Fibroblast of peridontal ligament (primary cell): Measurements from ENCODE around the gene PLIN3.
"Not testable (repeated sequence)": the region's sequence is repeated elsewhere in the genome, so short reads cannot be mapped to it uniquely, and the experiment has no call there.

Experiments used
- DNase-seq: peaks from one replicate; pipeline ENCODE4 v3.0.0-alpha.2; 2010; ENCODE audit errors: extremely low read depth

PLIN3 gene

GRCh38 chr19:4847190-4847973 lies 20.1 kb downstream of the PLIN3 start:
- no peak for DNase-seq

GRCh38 chr19:4845975-4846374 lies 21.5 kb downstream of the PLIN3 start:
- peak; percentile 54 for DNase-seq

- peak; percentile 56 for DNase-seq
Measured at GRCh38 chr19:4844348-4845179, 22.9 kb downstream of the PLIN3 start.

- DNase-seq, result no peak
Measured at GRCh38 chr19:4843647-4843965, 23.9 kb downstream of the PLIN3 start.

GRCh38 chr19:4839192-4839591 lies 28.3 kb downstream of the PLIN3 start:
- DNase-seq, result no peak

- DNase-seq, result no peak
Measured at GRCh38 chr19:4832776-4833175, 34.7 kb downstream of the PLIN3 start.

GRCh38 chr19:4831979-4832340 lies 35.5 kb downstream of the PLIN3 start:
- DNase-seq, result not testable (repeated sequence)

- DNase-seq, result peak; percentile 53
Measured at GRCh38 chr19:4831304-4831978, 36.0 kb downstream of the PLIN3 start, which contains the start of gene TICAM1. Gene TICAM1, minus strand, starts transcription at chr19:4831712. Its CDS starts 13,335 bp downstream, at chr19:4818377.

- DNase-seq, result no peak
Measured at GRCh38 chr19:4830768-4831265, 36.6 kb downstream of the PLIN3 start.

GRCh38 chr19:4830332-4830731 lies 37.1 kb downstream of the PLIN3 start:
- DNase-seq, result no peak

GRCh38 chr19:4829001-4829712 lies 38.3 kb downstream of the PLIN3 start:
- no peak for DNase-seq

- DNase-seq, result no peak
Measured at GRCh38 chr19:4823577-4823976, 43.9 kb downstream of the PLIN3 start.

GRCh38 chr19:4822354-4822753 lies 45.1 kb downstream of the PLIN3 start:
- not testable (repeated sequence) for DNase-seq

GRCh38 chr19:4821265-4821664 lies 46.2 kb downstream of the PLIN3 start:
- DNase-seq, result no peak

GRCh38 chr19:4817467-4818277 lies 49.8 kb downstream of the PLIN3 start:
- DNase-seq, result no peak

GRCh38 chr19:4816950-4817278 lies 50.6 kb downstream of the PLIN3 start:
- DNase-seq, result no peak

GRCh38 chr19:4816202-4816949 lies 51.1 kb downstream of the PLIN3 start:
- no peak for DNase-seq

GRCh38 chr19:4815426-4816201 lies 51.9 kb downstream of the PLIN3 start:
- peak; percentile 89 for DNase-seq

GRCh38 chr19:4814625-4815425 lies 52.6 kb downstream of the PLIN3 start:
- peak; percentile 96 for DNase-seq
